H9 (cell line): Measurements from ENCODE around the gene CHN2. TPM values are rescaled to one million over a fixed set of nuclear protein-coding genes. Genes with fewer than 3 reads are reported as not detected.

Experiments used
- DNase-seq: peaks from one replicate; pipeline ENCODE4 v3.0.0-alpha.2; 2017
- H2AFZ ChIP-seq: one replicate; pipeline ENCODE4 v1.6.1; 2013; ENCODE audit warnings: mild to moderate bottlenecking, low read length, control low read depth, moderate library complexity
- H2AK5ac ChIP-seq: 2 replicates; pipeline ENCODE4 v1.6.1; 2013; ENCODE audit warnings: low read length, control low read depth, mixed read lengths; ENCODE audit not compliant: insufficient read length
- H2BK120ac ChIP-seq: one replicate; pipeline ENCODE4 v1.6.1; 2013; ENCODE audit warnings: low read depth, mild to moderate bottlenecking, low read length, control low read depth, inconsistent platforms; ENCODE audit not compliant: poor library complexity, severe bottlenecking
- H2BK12ac ChIP-seq: 2 replicates; pipeline ENCODE4 v1.6.1; 2013; ENCODE audit warnings: low read length, control low read depth, mixed read lengths, low read depth; ENCODE audit not compliant: insufficient read length
- H2BK15ac ChIP-seq: 2 replicates; pipeline ENCODE4 v1.6.1; 2013; ENCODE audit warnings: low read depth, low read length, control low read depth
- H2BK20ac ChIP-seq: one replicate; pipeline ENCODE4 v1.6.1; 2013; ENCODE audit warnings: low read depth, mild to moderate bottlenecking, low read length, control low read depth, inconsistent platforms; ENCODE audit not compliant: poor library complexity, severe bottlenecking
- H2BK5ac ChIP-seq: 2 replicates; pipeline ENCODE4 v1.6.1; 2013; ENCODE audit warnings: low read length, control low read depth, mixed read lengths; ENCODE audit not compliant: insufficient read length
- H3K14ac ChIP-seq: 2 replicates; pipeline ENCODE4 v1.6.1; 2013; ENCODE audit warnings: low read length, control low read depth; ENCODE audit not compliant: insufficient read depth
- H3K18ac ChIP-seq: 2 replicates; pipeline ENCODE4 v1.6.1; 2013; ENCODE audit warnings: low read depth, mild to moderate bottlenecking, mixed read lengths, low read length, control low read depth; ENCODE audit not compliant: insufficient read length
- H3K23ac ChIP-seq: 2 replicates; pipeline ENCODE4 v1.6.1; 2013; ENCODE audit warnings: low read length, control low read depth, mixed read lengths, low read depth; ENCODE audit not compliant: insufficient read length
- H3K23me2 ChIP-seq: 2 replicates; pipeline ENCODE4 v1.6.1; 2013; ENCODE audit warnings: low read depth, mild to moderate bottlenecking, mixed read lengths, low read length, control low read depth; ENCODE audit not compliant: insufficient read length, poor library complexity, severe bottlenecking
- H3K27ac ChIP-seq: 2 replicates; pipeline ENCODE4 v1.5.1; 2013; ENCODE audit warnings: low read length, control low read depth, mixed read lengths, low read depth; ENCODE audit not compliant: insufficient read length
- H3K27me3 ChIP-seq: 2 replicates; pipeline ENCODE4 v1.6.1; 2013; ENCODE audit warnings: low read length, control low read depth, inconsistent platforms; ENCODE audit not compliant: insufficient read depth
- H3K4ac ChIP-seq: 2 replicates; pipeline ENCODE4 v1.6.1; 2013; ENCODE audit warnings: low read depth, mild to moderate bottlenecking, control low read depth, inconsistent platforms, low read length, moderate library complexity
- H3K4me1 ChIP-seq: 2 replicates; pipeline ENCODE4 v1.6.1; 2013; ENCODE audit warnings: low read length, control low read depth, inconsistent platforms; ENCODE audit not compliant: insufficient read depth
- H3K4me2 ChIP-seq: 2 replicates; pipeline ENCODE4 v1.6.1; 2013; ENCODE audit warnings: low read length, control low read depth, mixed read lengths; ENCODE audit not compliant: insufficient read length, insufficient read depth
- H3K56ac ChIP-seq: 2 replicates; pipeline ENCODE4 v1.6.1; 2013; ENCODE audit warnings: low read depth, mild to moderate bottlenecking, mixed read lengths, low read length, control low read depth; ENCODE audit not compliant: insufficient read length
- H3K79me1 ChIP-seq: 2 replicates; pipeline ENCODE4 v1.6.1; 2013; ENCODE audit warnings: low read depth, mild to moderate bottlenecking, moderate library complexity, low read length, control low read depth, inconsistent platforms; ENCODE audit not compliant: insufficient read depth, poor library complexity, severe bottlenecking
- H3K79me2 ChIP-seq: 2 replicates; pipeline ENCODE4 v1.6.1; 2013; ENCODE audit warnings: low read length, control low read depth, inconsistent platforms; ENCODE audit not compliant: insufficient read depth
- H3K9ac ChIP-seq: 2 replicates; pipeline ENCODE4 v1.6.1; 2013; ENCODE audit warnings: low read length, control low read depth, mixed read lengths; ENCODE audit not compliant: insufficient read length; ENCODE audit errors: extremely low read depth
- H3K9me3 ChIP-seq: one replicate; pipeline ENCODE4 v1.6.1; 2013; ENCODE audit warnings: low read depth, low read length, inconsistent platforms; ENCODE audit not compliant: control insufficient read depth
- H3T11ph ChIP-seq: one replicate; pipeline ENCODE4 v1.6.1; 2013; ENCODE audit warnings: mild to moderate bottlenecking, low read length, control low read depth, inconsistent platforms
- H4K20me1 ChIP-seq: one replicate; pipeline ENCODE4 v1.6.1; 2013; ENCODE audit not compliant: control insufficient read depth, insufficient read length, insufficient read depth
- H4K5ac ChIP-seq: 2 replicates; pipeline ENCODE4 v1.6.1; 2013; ENCODE audit warnings: low read depth, mild to moderate bottlenecking, mixed read lengths, low read length, control low read depth; ENCODE audit not compliant: insufficient read length
- H4K8ac ChIP-seq: replicated peaks from 2 replicates; pipeline ENCODE4 v1.6.1; 2013; ENCODE audit warnings: low read length, control low read depth, mixed read lengths, low read depth; ENCODE audit not compliant: insufficient read length
- H4K91ac ChIP-seq: 2 replicates; pipeline ENCODE4 v1.6.1; 2013; ENCODE audit warnings: low read depth, mild to moderate bottlenecking, moderate library complexity, mixed read lengths, low read length, control low read depth; ENCODE audit not compliant: insufficient read length
- H3K27ac Mint-ChIP-seq, 3 experiments: 2 replicates in 2 of 3; 3 replicates in 1 of 3; pipeline ENCODE4 v1.8.0; 2020 to 2021; ENCODE audit warnings: mixed read lengths in 3 of 3, mild to moderate bottlenecking in 1 of 3, moderate library complexity in 1 of 3
- H3K27me3 Mint-ChIP-seq: 2 replicates; pipeline ENCODE4 v1.8.0; 2021; ENCODE audit warnings: low read depth, mild to moderate bottlenecking, moderate library complexity, mixed read lengths
- H3K36me3 Mint-ChIP-seq, 3 experiments: 2 replicates in 2 of 3; 3 replicates in 1 of 3; pipeline ENCODE4 v1.8.0; 2020 to 2021; ENCODE audit warnings: low read depth in 3 of 3, mixed read lengths in 3 of 3; ENCODE audit not compliant: insufficient read depth in 1 of 3
- H3K4me1 Mint-ChIP-seq, 2 experiments: 2 replicates each; pipeline ENCODE4 v1.8.0; 2020; ENCODE audit warnings: mixed read lengths in 2 of 2
- H3K4me3 Mint-ChIP-seq, 2 experiments: 2 replicates in 1 of 2; 3 replicates in 1 of 2; pipeline ENCODE4 v1.8.0; 2020 to 2021; ENCODE audit warnings: mild to moderate bottlenecking in 2 of 2, mixed read lengths in 2 of 2, moderate library complexity in 1 of 2
- H3K9me3 Mint-ChIP-seq, 2 experiments: 2 replicates in 1 of 2; 3 replicates in 1 of 2; pipeline ENCODE4 v1.8.0; 2020; ENCODE audit warnings: mild to moderate bottlenecking in 2 of 2, mixed read lengths in 2 of 2, moderate library complexity in 1 of 2
- WGBS: extraction: QIAGEN DNeasy Blood & Tissue Kit; methylation state at CpG from one replicate; pipeline ENCODE4 v1.1.7; 2013; ENCODE audit warnings: missing lambda C conversion rate, low lambda C conversion rate, mixed read lengths; ENCODE audit not compliant: insufficient read length; ENCODE audit errors: extremely low coverage; 5-methylcytosine and 5-hydroxymethylcytosine counted together
- total RNA-seq: library from RNA; stranded (reverse); gene quantifications from 2 replicates; pipeline ENCODE4 v1.2.1, GENCODE V29; 2021
- TF ChIP-seq, protein P1 (sequence below): fragments of 200-600 bp; sonication (generic); conservative IDR thresholded peaks from 3 replicates; pipeline ENCODE4 v1.8.0; 2021; ENCODE audit warnings: antibody characterized with exemption, mild to moderate bottlenecking

The CHN2 gene
- total RNA-seq, 1 experiment from 2014 or later, result 3.3 TPM

GRCh38 chr7:29362380-29362779, 167.8 kb downstream of the CHN2 start:
- no CpG with 5 or more reads among the region's 2 CpGs for WGBS
- Mint-ChIP-seq H3K4me3 (no peak overlapping the region), H3K9me3 (no peaks in the 10 kb centered on the region), H3K27me3 (no peaks in the 10 kb centered on the region), H3K36me3 (no peaks in the 10 kb centered on the region), H3K4me1 (peaks cover 6 to 9% of the 10 kb centered on the region in 2 experiments), H3K27ac (no peak overlapping the region)
- Histone ChIP-seq H3K23me2 (no peaks in the 10 kb centered on the region), H4K20me1 (no peaks in the 10 kb centered on the region), H2BK20ac (no peak overlapping the region), H3K27me3 (no peaks in the 10 kb centered on the region), H3K9ac (no peak overlapping the region), H4K91ac (no peak overlapping the region), H3K79me1 (no peaks in the 10 kb centered on the region), H2BK12ac (no peak overlapping the region), H2AFZ (no peak overlapping the region), H4K5ac (no peak overlapping the region), H2AK5ac (no peak overlapping the region), H3T11ph (no peak overlapping the region), H3K14ac (no peak overlapping the region; the same call in 1 of the 2 replicates), H2BK15ac (no peak overlapping the region), H3K79me2 (no peaks in the 10 kb centered on the region), H2BK120ac (no peak overlapping the region), H3K4me2 (no peak overlapping the region), H3K4me1 (no peaks in the 10 kb centered on the region), H3K4ac (no peak overlapping the region), H2BK5ac (no peak overlapping the region), H3K23ac (no peak overlapping the region), H3K56ac (no peak overlapping the region), H3K27ac (no peak overlapping the region), H3K18ac (no peak overlapping the region), H4K8ac (no peak overlapping the region), H3K9me3 (no peaks in the 10 kb centered on the region)
- TF ChIP-seq, protein P1, sequence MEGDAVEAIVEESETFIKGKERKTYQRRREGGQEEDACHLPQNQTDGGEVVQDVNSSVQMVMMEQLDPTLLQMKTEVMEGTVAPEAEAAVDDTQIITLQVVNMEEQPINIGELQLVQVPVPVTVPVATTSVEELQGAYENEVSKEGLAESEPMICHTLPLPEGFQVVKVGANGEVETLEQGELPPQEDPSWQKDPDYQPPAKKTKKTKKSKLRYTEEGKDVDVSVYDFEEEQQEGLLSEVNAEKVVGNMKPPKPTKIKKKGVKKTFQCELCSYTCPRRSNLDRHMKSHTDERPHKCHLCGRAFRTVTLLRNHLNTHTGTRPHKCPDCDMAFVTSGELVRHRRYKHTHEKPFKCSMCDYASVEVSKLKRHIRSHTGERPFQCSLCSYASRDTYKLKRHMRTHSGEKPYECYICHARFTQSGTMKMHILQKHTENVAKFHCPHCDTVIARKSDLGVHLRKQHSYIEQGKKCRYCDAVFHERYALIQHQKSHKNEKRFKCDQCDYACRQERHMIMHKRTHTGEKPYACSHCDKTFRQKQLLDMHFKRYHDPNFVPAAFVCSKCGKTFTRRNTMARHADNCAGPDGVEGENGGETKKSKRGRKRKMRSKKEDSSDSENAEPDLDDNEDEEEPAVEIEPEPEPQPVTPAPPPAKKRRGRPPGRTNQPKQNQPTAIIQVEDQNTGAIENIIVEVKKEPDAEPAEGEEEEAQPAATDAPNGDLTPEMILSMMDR, result no peak
- DNase-seq, result no peak
